K562 (cell line): ENCODE measurements around the gene MEOX1. TPM values are rescaled to one million over a fixed set of nuclear protein-coding genes. Genes with fewer than 3 reads are reported as not detected.

ENCODE experiments used
- ATAC-seq: fragments of 200-7000 bp; cut with Tn5 transposase; 3 replicates; pipeline ENCODE4 v1.9.1; 2020; ENCODE audit warnings: moderate library complexity
- BruUV-seq: library from RNA; stranded (reverse); fragments of 400-500 nt; replicated peaks from 2 replicates; lab custom pipeline; 2021; lab: Mats Ljungman, UMichigan
- CTCF ChIA-PET: fragments of 300-600 bp; formaldehyde crosslinking; extraction: SDS; loops from one replicate; lab custom pipeline; 2021; ENCODE audit warnings: low intra/inter-chr PET ratio; lab: Yijun Ruan, JAX
- POLR2A ChIA-PET: fragments of 300-600, 350-650 bp; sonication (Branson Sonifier 250); formaldehyde crosslinking; extraction: SDS; loops from one replicate; lab custom pipeline; 2021; ENCODE audit warnings: antibody characterized with exemption, inconsistent platforms; lab: Yijun Ruan, JAX
- DNase-seq, 4 experiments: peaks; one replicate each; pipeline versions ENCODE4 v3.0.0 to v3.0.0-alpha.2; 2011 to 2018; ENCODE audit warnings: low spot score in 3 of 4, mixed read lengths in 3 of 4; ENCODE audit errors: extremely low read depth in 1 of 4
- FAIRE-seq: peaks from 2 replicates; lab custom pipeline; 2011; peaks lifted over from hg19 to GRCh38; lab: Jason Lieb, UNC
- H2AFZ ChIP-seq: 2 replicates; pipeline ENCODE4 v1.6.0; 2011; ENCODE audit warnings: low read depth, low read length, control low read depth, inconsistent platforms
- H3K27ac ChIP-seq: fragments of 200-600 bp; 3 replicates; pipeline ENCODE4 v1.8.0; 2011; ENCODE audit warnings: low read depth, mild to moderate bottlenecking, control low read depth, inconsistent platforms, low read length, moderate library complexity, mixed read lengths; ENCODE audit errors: extremely low read depth
- H3K27me3 ChIP-seq, 2 experiments: fragments of 300-600 bp in 1 of 2; 2 replicates in 1 of 2; 3 replicates in 1 of 2; pipeline versions ENCODE4 v1.6.0 to v1.8.0; 2011; ENCODE audit warnings: inconsistent platforms in 2 of 2, low read length in 2 of 2, mild to moderate bottlenecking in 1 of 2, mixed read lengths in 1 of 2, moderate library complexity in 1 of 2; ENCODE audit not compliant: control insufficient read depth in 2 of 2, insufficient read depth in 2 of 2
- H3K36me3 ChIP-seq: fragments of 300-600 bp; 3 replicates; pipeline ENCODE4 v1.8.0; 2011; ENCODE audit warnings: mild to moderate bottlenecking, low read length, inconsistent platforms; ENCODE audit not compliant: control insufficient read depth, insufficient read depth
- H3K4me1 ChIP-seq, 2 experiments: fragments of 200-600 bp in 1 of 2; replicated peaks in 1 of 2; 2 replicates in 1 of 2; 3 replicates in 1 of 2; pipeline versions ENCODE4 v1.5.1 to v1.8.0; 2011; ENCODE audit warnings: inconsistent platforms in 2 of 2, low read length in 2 of 2, mild to moderate bottlenecking in 1 of 2, mixed read lengths in 1 of 2, moderate library complexity in 1 of 2; ENCODE audit not compliant: control insufficient read depth in 2 of 2, insufficient read depth in 2 of 2
- H3K4me2 ChIP-seq: 2 replicates; pipeline ENCODE4 v1.6.1; 2011; ENCODE audit warnings: low read length, control low read depth, inconsistent platforms, mixed read lengths; ENCODE audit not compliant: insufficient read depth
- H3K4me3 ChIP-seq: fragments of 200-600 bp; sonication (generic), shearing (Covaris generic); 2 replicates; pipeline ENCODE4 v1.5.1; 2016; ENCODE audit warnings: control low read depth, inconsistent platforms
- H3K79me2 ChIP-seq: fragments of 200-600 bp; 3 replicates; pipeline ENCODE4 v1.8.0; 2011; ENCODE audit warnings: low read length, inconsistent platforms; ENCODE audit not compliant: control insufficient read depth, insufficient read depth
- H3K9ac ChIP-seq, 2 experiments: 2 replicates each; pipeline versions ENCODE4 v1.6.0 to v1.6.1; 2011; ENCODE audit warnings: low read depth in 2 of 2, low read length in 2 of 2, control low read depth in 1 of 2, inconsistent platforms in 1 of 2, mild to moderate bottlenecking in 1 of 2, mixed read lengths in 1 of 2; ENCODE audit not compliant: insufficient read depth in 1 of 2
- H3K9me1 ChIP-seq: one replicate; pipeline ENCODE4 v1.6.0; 2011; ENCODE audit warnings: inconsistent platforms, mild to moderate bottlenecking, low read length, moderate library complexity; ENCODE audit not compliant: control insufficient read depth, insufficient read depth
- H3K9me3 ChIP-seq: replicated peaks from 2 replicates; pipeline ENCODE4 v1.5.1; 2011; ENCODE audit warnings: low read depth, low read length, inconsistent platforms; ENCODE audit not compliant: control insufficient read depth, insufficient read depth
- H4K20me1 ChIP-seq: replicated peaks from 2 replicates; pipeline ENCODE4 v1.6.1; 2011; ENCODE audit warnings: low read length, inconsistent platforms, mixed read lengths; ENCODE audit not compliant: control insufficient read depth, insufficient read depth
- CHD1 ChIP-seq: fragments of 200-600 bp; sonication (generic); IDR thresholded peaks from one replicate; pipeline ENCODE4 v1.6.1; 2012; ENCODE audit warnings: mild to moderate bottlenecking, moderate library complexity, low read length, inconsistent platforms
- CREM ChIP-seq: IDR thresholded peaks from 2 replicates; pipeline ENCODE4 v1.6.1; 2014; ENCODE audit warnings: antibody characterized with exemption, low read depth
- ETV6 ChIP-seq, 3 experiments: fragments of 150-350 bp in 1 of 3; sonication (generic) in 1 of 3; formaldehyde crosslinking in 1 of 3; IDR thresholded peaks; 2 replicates each; pipeline versions ENCODE4 v1.6.1 to v1.8.0; 2014 to 2022; ENCODE audit warnings: borderline replicate concordance in 2 of 3, low read depth in 2 of 3, antibody characterized with exemption in 1 of 3, low read length in 1 of 3, mild to moderate bottlenecking in 1 of 3, missing genetic modification reagents in 1 of 3
- HES1 ChIP-seq: fragments of 450-650 bp; IDR thresholded peaks from 2 replicates; pipeline ENCODE4 v1.6.1; 2016; ENCODE audit warnings: low read depth, mild to moderate bottlenecking, moderate library complexity
- THRAP3 ChIP-seq: fragments of 450-650 bp; IDR thresholded peaks from 2 replicates; pipeline ENCODE4 v1.6.1; 2016; ENCODE audit warnings: mild to moderate bottlenecking, inconsistent platforms, borderline replicate concordance
- WGBS: fragments of 100-300 bp; shearing (Covaris generic); methylation state at CpG from one replicate; pipeline ENCODE4 v1.1.6; 2016; ENCODE audit warnings: low coverage, mixed read lengths; ENCODE audit not compliant: insufficient coverage; ENCODE audit errors: missing lambda C conversion rate; 5-methylcytosine and 5-hydroxymethylcytosine counted together
- in situ Hi-C: fragments of 300-500 bp; cut with MboI; formaldehyde crosslinking; loops from 4 replicates; pipeline ENCODE4 v1.15.0; 2018; ENCODE audit warnings: inconsistent platforms, mixed read lengths
- intact Hi-C: fragments of 100-400 bp; cut with micrococcal nuclease; formaldehyde crosslinking; loops from 2 replicates; pipeline ENCODE4 v1.14.2; 2022
- polyA plus RNA-seq, 8 experiments: library from polyadenylated mRNA; depleted of rRNA in 4 of 8; stranded (reverse) in 5 of 8; unstranded in 3 of 8; fragments of >200 nt; fragmentation: Nextera tagmentation in 2 of 8; fragmentation: Illumina TruSeq in 1 of 8; extraction: Ambion mirVana in 2 of 8; extraction: Trizol in 1 of 8; gene quantifications; 2 replicates each; pipeline versions ENCODE4 v1.2.1 to v1.2.3, GENCODE V29; 2011 to 2014; ENCODE audit warnings: inconsistent platforms in 1 of 8, missing spikeins in 1 of 8
- total RNA-seq, 7 experiments: library from RNA; depleted of rRNA in 6 of 7; stranded (reverse); fragments of >200 nt in 6 of 7; fragmentation: Illumina TruSeq in 2 of 7; extraction: Trizol in 2 of 7; gene quantifications; 2 replicates each; pipeline versions ENCODE4 v1.2.1 to v1.2.3, GENCODE V29; 2011 to 2021; ENCODE audit warnings: low replicate concordance in 1 of 7

Gene MEOX1
- total and polyA plus RNA-seq, 9 of the 15 experiments (the other 6 are each of a cell fraction or from before 2014, with no cell fraction given) = not detected

GRCh38 chr17:43702637-43703036, 40.9 kb upstream of the MEOX1 start (continued):
- TF ChIP-seq ETV6 (IDR thresholded peaks at IDR 0.05; ENCODE audit: borderline replicate concordance in 1 of 2, low read depth in 2 of 2, low read length in 1 of 2) (no peak), ETV6 (CRISPR knock-in tag; IDR thresholded peaks at IDR 0.05; ENCODE audit: borderline replicate concordance) (no peak), CREM (no peak)

- ATAC-seq = no peak
- POLR2A ChIA-PET = interaction anchor here (0.6 to 1.9 kb wide), 3 partner anchors 56 to 1321 kb away, joined by 3 to 5 read pairs (median 4); no protein-coding TSS in a partner anchor
- WGBS = 8% methylated on average over 16 of the region's 16 CpGs
- CTCF ChIA-PET = interaction anchor here (1.1 kb wide), 1 partner anchor 52 kb away, joined by 4 read pairs; no protein-coding TSS in a partner anchor
- Histone ChIP-seq H3K79me2 (no peaks in the 10 kb centered on the region), H3K27ac (no peak overlapping the region), H3K4me1 (peaks cover 0 to 4% of the 10 kb centered on the region in 2 experiments; a peak in 1 of 5 replicates), H3K4me2 (no peak overlapping the region), H3K27me3 (peaks cover 5 to 52% of the 10 kb centered on the region in 2 experiments; a peak in 3 of 5 replicates), H3K9ac (no peak overlapping the region; a peak in 1 of 4 replicates), H4K20me1 (no peaks in the 10 kb centered on the region; the same call in 1 of the 2 replicates), H3K9me1 (no peaks in the 10 kb centered on the region), H3K36me3 (no peaks in the 10 kb centered on the region), H3K4me3 (no peak overlapping the region), H3K9me3 (no peaks in the 10 kb centered on the region), H2AFZ (no peak overlapping the region)
- no peak for FAIRE-seq
- in situ Hi-C loops = no loop called here
- TF ChIP-seq HES1 (0 out of 2 replicates have a peak, but pooled peaks have one; percentile 46), THRAP3 (no peak), CHD1 (no peak)
- no TSS peak for BruUV-seq
- DNase-seq = no peak
- intact Hi-C loops = no loop called here
These were observed 39.6 kb upstream of the MEOX1 start for GRCh38 chr17:43701318-43701743.
